Measurements from ENCODE around the gene LYRM7.
A peak's percentile ranks its signal among the peaks of the same experiment; 100 is the strongest.
"Not testable (repeated sequence)": the region's sequence is repeated elsewhere in the genome, so short reads cannot be mapped to it uniquely, and the experiment has no call there.

LYRM7 gene

DNA sequence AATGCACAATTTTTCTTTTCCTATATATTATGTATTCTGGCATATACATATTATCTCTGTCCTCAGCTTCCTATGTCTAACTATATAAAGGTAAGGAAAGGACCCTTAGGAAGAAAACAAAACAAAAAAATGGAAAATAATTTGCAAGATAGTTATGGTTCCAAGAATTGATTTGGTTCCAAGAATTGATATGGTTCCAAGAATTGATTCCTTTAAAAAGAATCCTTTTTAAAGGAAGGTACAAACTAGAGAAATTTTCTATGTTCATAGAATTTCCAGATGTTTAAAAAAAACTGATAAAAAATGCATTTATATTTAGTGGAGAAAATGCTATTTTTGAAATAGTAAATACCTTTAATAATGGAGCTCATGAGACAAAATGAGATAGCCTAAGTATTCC is 12.1 kb downstream of the LYRM7 start:
- DNase-seq, result no peak

DNA sequence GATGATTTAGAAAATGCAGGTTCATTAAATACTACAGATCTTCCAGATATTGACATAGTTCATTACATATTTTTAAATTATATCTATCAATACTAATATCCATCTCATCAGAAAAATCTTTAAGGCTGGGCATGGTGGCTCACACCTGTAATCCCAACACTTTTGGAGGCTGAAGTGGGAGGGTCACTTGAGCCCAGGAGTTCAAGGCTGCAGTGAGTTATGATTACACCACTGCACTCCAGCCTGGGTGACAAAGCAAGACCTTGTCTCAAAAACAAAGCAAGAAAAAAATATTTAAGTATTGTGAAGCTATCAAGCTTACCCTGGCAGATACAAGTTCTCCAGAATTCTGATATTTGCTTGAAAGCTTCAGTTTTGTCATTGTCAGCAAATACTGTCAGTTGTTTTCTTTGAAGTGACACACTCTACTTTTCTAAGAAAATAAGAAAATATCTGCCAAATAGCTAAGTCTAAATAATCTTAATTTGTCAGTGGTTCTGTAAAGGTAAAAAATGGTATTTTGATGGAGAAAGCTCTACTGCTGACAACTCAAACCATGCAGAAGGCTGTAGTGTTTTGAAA is 14.9 kb downstream of the LYRM7 start:
- DNase-seq, result no peak

DNA sequence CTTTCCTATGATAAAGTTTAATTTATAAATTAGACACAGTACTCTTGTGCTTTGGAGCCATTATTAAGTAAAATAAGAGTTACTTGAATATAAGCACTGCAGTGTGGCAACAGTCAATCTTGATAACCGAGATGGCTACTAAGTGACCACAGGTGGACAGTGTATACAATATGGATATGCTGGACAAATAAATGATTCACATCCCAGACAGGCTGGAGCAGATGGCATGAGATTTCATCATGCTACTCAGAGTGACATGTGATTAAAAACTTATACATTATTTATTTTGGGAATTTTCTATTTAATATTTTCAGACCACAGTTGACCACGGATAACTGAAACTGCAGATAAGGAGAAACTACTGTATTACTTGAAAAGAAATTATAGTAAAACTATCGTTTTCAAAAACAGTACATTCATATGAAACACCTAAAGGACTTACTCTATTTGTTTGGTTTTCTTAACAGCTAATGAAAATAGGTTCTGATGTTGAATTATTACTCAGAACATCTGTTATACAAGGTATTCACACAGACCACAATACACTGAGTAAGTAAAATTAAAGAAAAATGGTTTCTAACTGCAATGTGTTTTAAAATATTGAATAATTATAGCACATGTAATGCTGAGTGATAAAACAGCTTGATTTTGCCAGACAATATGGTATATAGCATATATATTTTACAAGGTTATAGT is 16.0 kb downstream of the LYRM7 start:
- no peak for DNase-seq

DNA sequence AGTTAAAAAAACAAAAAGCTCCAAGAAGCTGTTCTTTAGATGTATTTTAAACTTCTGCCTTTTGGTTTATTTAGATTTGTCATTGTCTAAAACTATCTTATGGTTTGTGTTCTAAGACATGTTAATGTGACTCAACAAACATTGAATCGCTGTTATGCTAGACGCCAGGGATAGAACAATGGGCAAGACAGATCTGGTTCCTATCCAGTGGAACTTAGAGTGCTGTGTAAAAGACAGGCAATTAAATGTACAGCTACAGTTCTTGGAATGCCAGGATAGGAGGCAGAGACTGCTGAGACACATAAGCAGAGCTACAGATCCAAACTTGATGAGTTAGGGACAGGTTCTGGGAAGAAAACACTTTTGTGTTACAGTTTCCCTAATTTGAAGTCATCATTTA is 22.4 kb downstream of the LYRM7 start:
- no peak for DNase-seq

DNA sequence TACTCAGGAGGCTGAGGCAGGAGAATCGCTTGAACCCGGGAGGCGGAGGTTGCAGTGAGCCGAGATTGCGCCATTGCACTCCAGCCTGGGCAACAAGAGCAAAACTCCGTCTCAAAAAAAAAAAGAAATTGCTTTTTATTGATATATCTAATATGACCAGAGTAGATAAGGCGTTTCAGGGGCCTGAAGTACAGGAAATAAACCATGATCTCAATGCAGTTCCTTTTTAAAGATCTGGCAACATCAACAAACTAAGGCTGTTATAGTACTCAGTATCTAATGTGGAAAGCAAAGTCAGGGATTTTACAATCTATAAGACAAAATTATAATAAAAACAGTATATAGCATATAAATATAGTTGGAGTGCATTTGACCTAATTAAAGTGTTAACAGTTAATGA is 23.2 kb downstream of the LYRM7 start:
- not testable (repeated sequence) for DNase-seq

DNA sequence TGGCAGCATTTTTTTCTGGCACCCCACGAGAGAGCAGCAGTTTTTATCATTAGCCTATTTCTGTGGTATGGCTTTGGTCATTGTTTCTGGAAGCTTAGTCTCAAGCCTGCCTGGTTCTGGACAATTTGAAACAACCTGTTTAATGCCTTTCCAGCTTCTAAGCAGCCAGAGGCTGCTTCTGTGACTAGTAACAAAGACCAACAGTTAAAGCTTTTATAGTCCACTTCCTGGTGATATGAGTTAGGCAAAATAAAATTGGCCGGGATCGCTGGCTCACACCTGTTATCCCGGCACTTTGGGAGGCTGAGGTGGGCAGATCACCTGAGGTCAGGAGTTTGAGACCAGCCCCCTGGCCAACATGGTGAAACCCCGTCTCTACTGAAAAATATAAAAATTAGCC is 24.0 kb downstream of the LYRM7 start:
- no peak for DNase-seq

DNA sequence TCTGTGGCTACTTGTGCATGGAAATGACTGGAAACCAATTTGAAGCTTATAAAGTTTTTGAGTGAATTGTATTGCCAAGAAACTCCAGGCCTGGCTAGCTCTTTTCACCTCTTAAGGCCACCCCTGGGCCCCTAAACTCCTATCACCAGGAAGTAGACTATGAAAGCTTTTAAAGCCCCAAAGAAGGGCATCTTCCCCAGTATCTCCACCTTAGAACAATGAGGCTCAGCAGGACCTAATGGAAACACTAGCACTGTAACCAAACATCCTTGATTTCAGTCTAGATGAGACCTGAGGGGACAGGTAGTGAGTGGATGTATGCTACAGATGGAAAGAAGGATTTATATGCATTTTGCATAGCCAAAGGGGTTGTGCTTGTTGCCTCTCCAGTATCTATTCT is 25.0 kb downstream of the LYRM7 start:
- no peak for DNase-seq

DNA sequence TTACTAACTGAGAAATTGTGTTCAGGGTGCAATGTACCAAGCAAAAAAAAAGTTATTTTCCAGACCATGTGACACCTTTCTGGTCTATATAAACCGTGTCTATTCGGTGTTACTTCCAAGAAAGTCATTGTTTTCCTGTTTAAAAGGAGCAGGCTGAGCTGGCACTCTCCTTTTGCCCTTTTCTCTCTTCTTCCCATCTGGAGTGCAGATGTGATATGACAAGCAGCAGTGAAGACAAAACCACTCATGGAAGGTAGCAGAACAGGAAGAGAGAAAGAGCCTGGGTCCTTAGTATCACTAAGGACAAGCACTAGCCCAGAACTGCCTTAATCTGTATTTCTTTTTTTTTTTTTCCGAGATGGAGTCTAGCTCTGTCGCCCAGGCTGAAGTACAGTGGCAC is 25.6 kb downstream of the LYRM7 start:
- DNase-seq, result no peak

DNA sequence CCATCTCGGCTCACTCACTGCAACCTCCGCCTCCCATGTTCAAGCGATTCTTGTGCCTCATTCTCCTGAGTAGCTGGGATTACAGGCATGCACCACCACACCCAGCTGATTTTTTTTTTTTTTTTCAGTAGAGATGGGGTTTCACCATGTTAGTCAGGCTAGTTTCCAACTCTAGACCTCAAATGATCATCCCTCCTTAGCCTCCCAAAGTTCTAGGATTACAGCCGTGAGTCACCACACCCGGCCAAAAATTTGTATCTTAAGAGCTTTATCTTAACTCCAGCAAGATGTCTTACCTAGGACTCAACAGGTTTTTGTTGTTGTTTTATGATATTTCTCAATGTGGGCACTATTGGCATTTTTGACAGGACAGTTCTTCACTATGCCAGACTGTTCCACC is 27.9 kb downstream of the LYRM7 start:
- DNase-seq, result no peak

DNA sequence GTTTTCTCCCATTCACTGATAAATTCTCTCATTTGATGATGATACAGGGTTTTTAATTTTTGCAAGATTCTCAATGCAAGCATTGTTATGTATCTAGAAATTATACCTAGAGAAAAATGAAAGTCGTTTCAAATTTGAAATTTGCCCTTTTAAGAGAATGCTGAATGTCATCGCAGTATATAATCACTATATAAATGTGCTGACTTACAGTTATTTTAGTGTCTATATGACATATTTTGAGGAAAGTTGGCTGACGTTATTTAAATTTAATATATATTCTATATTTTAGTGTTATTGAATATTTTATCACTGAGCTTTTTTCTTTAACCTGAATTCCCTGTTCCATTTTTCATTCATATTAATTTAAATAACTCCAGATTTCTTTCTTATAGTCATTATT is 29.8 kb downstream of the LYRM7 start:
- no peak for DNase-seq

DNA sequence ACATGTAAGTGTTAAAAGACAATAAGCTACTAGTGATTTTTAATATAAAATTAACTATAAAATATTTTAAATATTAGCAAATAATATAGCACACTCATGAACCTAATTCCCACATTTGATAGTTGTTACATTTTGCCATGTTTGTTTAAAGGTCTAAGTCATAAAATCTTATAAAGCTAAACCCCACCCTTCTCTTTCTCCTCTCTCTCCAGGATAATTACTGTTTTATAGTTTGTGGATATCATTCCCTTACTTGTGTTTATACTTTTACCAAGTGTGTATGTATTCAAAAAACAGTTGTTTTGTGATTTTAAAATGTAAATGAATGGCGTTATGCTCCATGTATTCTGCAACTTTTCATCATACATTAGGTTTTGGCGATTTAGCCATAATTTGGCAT is 34.2 kb downstream of the LYRM7 start:
- no peak for DNase-seq

DNA sequence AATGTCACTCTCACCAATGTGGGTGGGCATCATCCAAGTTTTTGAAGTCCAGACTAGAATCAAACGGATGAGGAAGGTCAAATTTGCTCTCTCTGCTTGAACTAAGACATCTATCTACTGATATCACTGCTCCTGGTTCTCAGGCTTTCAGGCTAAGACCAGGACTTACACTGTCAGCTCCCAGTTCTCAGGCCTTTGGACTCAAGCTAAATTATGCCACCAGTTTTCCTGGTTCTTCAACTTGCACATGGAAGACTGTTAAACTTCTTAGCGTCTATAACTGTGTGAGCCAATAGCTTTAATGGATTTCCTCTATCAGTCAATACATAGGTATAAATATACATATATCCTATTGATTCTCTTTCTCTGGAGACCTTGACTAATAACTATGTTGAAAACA is 35.3 kb downstream of the LYRM7 start:
- DNase-seq, result no peak

DNA sequence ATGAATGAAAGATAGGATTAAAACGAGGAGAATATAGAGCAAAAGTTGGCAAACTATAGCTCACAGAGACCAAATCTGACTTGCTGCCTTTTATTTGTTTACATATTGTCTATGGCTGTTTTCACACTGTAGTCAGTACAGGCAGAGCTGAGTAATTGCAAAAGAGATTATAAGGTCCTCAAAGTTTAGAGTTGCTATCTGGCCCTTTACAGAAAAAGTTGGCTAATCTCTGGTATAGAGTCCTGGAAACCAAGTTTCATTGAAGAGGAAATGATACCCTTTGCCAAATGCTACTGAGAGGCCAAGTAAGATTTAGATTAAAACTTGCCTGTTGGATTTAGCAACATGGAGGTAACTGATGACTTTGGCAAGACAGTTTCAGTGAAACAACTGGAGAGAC is 36.0 kb downstream of the LYRM7 start:
- DNase-seq, result no peak

DNA sequence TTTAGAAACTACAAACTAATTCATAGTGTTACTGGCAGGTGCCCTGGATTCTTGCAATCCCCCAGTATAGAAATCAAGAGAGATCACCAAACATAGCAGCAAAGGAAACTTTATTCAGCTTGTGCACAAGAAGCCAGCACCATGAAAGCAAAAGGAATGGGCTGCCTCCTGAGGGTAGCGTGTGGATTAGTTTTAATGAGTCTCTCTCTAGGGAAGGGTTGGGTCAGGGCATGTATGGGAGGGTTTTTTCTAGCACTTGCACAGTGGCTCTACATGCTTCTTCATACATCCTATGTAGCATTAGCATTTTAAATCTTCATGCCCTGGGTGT is 38.4 kb downstream of the LYRM7 start:
- DNase-seq, result no peak

DNA sequence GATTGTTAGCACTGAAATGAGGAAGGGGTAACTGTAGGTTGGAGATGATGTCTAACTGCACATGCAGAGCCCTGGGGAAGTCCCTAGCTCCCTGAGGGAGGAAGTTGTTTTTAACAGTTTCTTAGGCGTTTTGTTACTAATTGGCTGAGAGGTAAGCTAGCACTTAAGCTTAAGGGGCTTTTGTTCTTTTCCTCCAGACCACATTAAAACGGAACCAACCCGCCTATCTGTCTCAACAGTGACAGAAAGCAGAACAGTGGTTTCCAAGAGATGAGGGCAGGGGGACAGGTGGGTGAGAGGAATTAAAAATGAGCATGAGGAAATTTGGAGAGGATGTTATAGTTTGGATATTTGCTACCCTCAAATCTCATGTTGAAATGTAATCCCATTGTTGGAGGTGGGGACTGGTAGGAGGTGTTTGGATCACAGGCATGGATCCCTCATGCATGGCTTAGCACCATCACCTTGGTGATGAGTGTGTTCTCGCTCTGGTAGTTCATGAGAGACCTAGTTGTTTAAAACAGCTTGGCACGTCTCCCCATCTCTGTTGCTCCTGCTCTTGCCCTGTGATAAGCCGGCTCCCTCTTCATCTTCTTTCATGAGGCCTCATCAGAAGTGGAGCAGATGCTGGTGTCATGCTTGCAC is 38.9 kb downstream of the LYRM7 start:
- peak; percentile 46 for DNase-seq

DNA sequence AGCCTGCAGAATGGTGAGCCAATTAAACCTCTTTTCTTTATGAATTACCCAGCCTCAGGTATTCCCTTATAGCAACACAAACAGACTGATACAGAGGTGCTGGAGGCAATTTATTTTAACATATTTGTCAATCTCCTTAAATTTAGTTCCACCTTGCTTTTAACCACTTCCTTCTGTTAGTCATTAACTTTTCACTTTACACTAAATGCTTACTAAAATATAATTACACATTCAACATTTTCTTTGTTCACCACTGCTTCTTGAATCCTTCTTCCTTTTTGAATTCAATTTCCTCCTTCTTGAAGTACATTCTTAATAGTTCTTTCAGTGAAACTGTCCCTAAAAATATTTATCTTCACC is 39.4 kb downstream of the LYRM7 start:
- DNase-seq, result no peak

DNA sequence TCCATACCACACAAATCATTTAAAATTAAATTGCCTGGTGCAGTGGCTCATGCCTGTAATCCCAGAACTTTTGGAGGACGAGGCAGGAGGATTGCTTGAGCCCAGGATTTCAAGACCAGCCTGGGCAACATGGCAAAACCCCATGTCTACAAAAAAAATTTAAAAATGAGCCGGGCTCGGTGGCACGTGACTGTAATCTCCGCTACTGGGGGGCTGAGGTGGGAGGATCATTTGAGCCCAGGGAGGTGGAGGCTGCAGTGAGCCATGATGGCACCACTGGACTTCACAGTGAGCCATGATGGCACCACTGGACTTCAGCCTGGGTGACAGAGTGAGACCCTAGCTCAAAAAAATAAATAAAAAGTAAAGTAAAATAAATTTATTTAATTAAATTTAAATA is 40.9 kb downstream of the LYRM7 start:
- DNase-seq, result no peak

DNA sequence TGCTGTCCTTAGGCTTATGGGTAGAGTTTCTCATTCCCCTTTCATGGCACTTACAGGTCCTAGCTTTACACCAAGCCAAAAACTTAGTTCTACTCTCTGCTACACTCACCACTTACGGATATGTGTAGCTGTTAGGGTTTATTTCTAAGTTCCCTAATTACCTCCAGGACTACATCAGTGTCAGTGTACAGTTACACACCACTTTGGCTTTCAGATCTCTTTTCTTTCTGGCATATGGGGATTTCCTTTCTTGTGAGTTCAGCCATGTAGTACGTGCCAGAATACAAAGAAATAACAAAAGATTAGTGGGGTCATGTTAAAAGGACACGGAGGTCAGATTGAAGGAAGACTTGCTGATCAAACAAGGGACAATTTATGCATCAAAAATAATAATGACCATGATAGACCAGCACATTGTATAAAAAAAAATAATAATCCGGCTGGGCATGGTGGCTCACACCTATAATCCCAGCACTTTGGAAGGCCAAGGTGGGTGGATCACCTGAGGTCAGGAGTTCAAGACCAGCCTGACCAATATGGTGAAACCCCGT is 41.8 kb downstream of the LYRM7 start:
- DNase-seq, result no peak

DNA sequence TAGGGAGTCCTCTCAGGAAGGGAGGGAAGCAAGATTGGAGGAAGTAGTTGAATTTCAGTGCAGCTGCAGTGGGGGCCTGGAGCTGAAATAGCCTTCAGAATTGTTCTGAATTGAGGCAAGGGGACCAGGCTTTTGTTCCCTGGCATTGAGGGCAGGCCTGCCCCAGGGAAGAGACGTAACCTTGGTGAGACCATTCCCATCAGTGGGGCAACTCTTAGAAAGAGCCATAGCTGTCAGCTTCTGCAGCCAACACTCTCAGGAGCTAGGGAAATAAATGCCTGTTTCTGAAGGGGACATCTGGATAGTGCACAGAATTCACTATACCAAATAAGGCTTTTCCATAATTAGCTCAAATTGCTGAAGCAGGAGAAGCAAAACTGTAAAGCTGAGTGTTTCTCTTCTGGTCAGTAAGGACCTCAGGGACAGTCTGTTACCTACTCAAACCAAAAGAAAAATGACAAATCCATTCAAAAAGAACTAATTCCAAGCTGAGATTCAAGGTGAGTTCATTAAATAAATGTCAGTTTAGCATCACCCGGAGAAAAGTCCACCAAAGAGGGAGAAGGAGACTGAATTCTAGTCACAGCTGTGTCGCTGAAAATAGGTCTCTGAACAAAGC is 44.0 kb downstream of the LYRM7 start:
- DNase-seq, result no peak

DNA sequence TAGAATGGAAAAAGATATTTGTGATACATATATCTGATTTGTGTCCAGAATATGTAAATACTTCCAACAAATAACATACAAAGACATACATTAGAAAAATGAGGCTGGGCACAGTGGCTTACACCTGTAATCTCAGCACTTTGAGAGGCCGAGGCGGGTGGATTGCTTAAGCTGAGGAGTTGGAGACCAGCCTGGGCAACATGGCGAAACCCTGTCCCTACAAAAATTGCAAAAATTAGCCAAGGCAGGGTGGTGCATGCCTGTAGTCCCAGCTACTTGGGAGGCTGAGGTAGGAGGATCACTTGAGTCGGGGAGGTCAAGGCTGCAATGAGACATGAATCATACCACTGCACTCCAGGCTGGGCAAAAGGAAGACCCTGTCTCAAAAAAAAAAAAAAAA is 47.0 kb downstream of the LYRM7 start:
- DNase-seq, result no peak

DNA sequence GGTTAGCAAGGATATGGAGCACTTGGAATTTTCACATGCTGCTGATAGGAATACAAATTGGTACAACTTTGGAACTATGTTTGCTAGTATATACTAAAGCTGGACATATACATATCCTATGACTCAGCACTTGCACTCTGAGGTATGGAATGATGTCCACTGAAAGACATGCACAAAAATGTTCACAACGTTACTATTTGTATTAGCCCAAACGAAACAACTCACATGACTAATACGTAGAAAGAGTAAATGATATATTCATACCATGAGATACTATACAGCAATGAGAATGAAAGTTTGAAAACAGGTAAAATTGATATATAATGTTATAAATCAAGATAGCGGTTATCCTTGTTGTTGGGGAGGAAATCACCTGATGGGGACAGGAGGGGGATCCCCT is 47.6 kb downstream of the LYRM7 start:
- DNase-seq, result no peak

DNA sequence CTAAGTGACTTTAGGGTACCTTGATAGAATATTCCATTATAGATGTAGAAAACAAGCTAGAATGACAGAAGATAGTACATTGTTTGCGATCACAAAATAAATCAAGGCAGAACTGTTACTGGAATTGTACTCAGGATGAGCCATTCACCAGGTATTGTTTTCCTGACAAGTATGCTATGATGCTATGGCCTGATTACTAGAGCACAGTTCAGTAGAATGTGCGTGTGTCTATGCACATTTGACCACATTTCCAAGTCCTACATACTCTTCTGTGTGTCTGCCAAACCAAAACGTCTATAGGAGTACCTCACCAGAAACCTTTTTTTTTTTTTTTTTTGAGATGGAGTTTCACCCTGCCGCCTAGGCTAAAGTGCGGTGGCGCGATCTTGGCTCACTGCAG is 49.8 kb downstream of the LYRM7 start:
- no peak for DNase-seq

DNA sequence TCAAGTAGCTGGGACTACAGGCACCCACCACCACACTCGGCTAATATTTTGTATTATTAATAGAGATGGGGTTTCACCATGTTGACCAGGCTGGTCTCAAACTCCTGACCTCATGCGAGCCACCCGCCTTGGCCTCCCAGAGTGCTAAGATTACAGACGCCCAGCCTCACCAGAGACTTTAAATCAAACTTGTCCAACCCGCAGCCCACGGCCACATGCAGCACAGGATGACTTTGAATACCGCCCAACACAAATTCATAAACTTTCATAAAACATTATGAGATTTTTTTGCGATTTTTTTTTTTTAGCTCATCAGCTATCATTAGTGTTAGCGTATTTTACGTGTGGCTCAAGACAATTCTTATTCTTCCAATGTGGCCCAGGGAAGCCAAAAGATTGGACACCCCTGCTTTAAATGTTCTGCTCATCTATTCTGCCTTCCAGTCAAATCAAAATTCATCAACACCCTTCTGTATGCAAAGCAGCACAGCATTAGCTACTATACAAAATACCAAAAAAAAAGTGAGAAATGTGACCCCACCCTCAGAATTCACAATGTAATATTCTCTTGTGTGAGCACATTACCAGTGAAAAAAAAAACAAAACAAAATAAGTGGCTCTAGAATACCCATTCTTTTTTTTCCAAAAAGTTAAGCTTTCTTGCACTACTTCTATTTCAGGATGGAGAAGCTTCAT is 50.4 kb downstream of the LYRM7 start:
- no peak for DNase-seq

DNA sequence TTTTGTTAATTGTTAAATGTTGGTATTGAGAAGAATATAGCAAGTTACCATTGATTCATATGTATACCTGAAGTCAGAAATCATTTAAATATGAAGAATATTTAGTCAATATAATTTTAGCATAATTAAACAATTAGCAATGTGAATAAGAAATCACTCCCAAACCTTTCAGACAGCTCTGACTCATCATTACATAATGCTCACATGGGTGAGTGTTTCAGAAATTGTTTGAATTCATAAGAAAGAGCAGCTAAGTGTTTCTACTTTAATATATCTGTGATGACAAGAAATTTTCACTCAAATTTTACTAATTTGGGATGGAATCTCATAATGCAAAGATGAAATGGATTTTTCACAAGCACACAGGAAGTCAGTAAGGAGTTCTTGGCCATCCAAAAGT is 51.1 kb downstream of the LYRM7 start:
- no peak for DNase-seq

Measured in activated gamma-delta T cell treated with Interleukin-2 at 50 U/mL for 16 hours (primary cell).